Left lobe of liver (tissue), 2 donors: ENCODE measurements around the gene PCNX3. TPM values are rescaled to one million over a fixed set of nuclear protein-coding genes. Genes with fewer than 3 reads are reported as not detected.
A peak's percentile ranks its signal among the peaks of the same experiment; 100 is the strongest.

Source experiments
- ATAC-seq: fragments of 200-7000 bp; cut with Tn5 transposase; one replicate; pipeline ENCODE4 v1.9.1; 2020; ENCODE audit warnings: mild to moderate bottlenecking, moderate library complexity
- DNase-seq: peaks from one replicate; pipeline ENCODE4 v3.0.0-alpha.2; 2020; ENCODE audit warnings: low spot score
- total RNA-seq: library from RNA; stranded (reverse); gene quantifications from one replicate; pipeline ENCODE4 v1.2.1, GENCODE V29; 2021
- donor health status: DM: no; HTN: no; CAD: no; lungs with moderate emphysema.
- donor health status: DM: no; HTN: yes; CAD: no.

Gene PCNX3
- total RNA-seq, 1 donor from 2014 or later = 16.8 TPM

- no peak for DNase-seq
- no peak for ATAC-seq
Measured at GRCh38 chr11:65617990-65618751, 2.6 kb downstream of the PCNX3 start.

- DNase-seq = no peak
- no peak for ATAC-seq
Measured at GRCh38 chr11:65618763-65619162, 3.2 kb downstream of the PCNX3 start.

GRCh38 chr11:65619281-65619928 lies 3.8 kb downstream of the PCNX3 start:
- no peak for DNase-seq
- ATAC-seq = no peak

GRCh38 chr11:65620666-65621065 lies 5.1 kb downstream of the PCNX3 start:
- ATAC-seq (no peak), DNase-seq (no peak)

- ATAC-seq (no peak), DNase-seq (no peak)
Measured at GRCh38 chr11:65621460-65621859, 5.9 kb downstream of the PCNX3 start.

- ATAC-seq (no peak), DNase-seq (no peak)
Measured at GRCh38 chr11:65622011-65622410, 6.4 kb downstream of the PCNX3 start.

GRCh38 chr11:65623177-65623576 lies 7.6 kb downstream of the PCNX3 start:
- DNase-seq = no peak
- no peak for ATAC-seq

- no peak for DNase-seq
- ATAC-seq = no peak
Measured at GRCh38 chr11:65623852-65624616, 8.5 kb downstream of the PCNX3 start.

GRCh38 chr11:65624931-65625627 lies 9.5 kb downstream of the PCNX3 start:
- DNase-seq = no peak
- no peak for ATAC-seq

- ATAC-seq (peak; percentile 86), DNase-seq (no peak)
Measured at GRCh38 chr11:65625628-65626342, 10.2 kb downstream of the PCNX3 start.

- no peak for ATAC-seq
- no peak for DNase-seq
Measured at GRCh38 chr11:65627202-65627601, 11.6 kb downstream of the PCNX3 start.

- DNase-seq (no peak), ATAC-seq (no peak)
Measured at GRCh38 chr11:65629579-65629978, 14.0 kb downstream of the PCNX3 start.

- ATAC-seq (no peak), DNase-seq (no peak)
Measured at GRCh38 chr11:65630215-65630614, 14.6 kb downstream of the PCNX3 start.

- ATAC-seq (peak; percentile 37), DNase-seq (no peak)
Measured at GRCh38 chr11:65633390-65634108, 18.0 kb downstream of the PCNX3 start.

- no peak for ATAC-seq
- no peak for DNase-seq
Measured at GRCh38 chr11:65634109-65634436, 18.5 kb downstream of the PCNX3 start.

- ATAC-seq = no peak
Measured at GRCh38 chr11:65634440-65634839, 18.9 kb downstream of the PCNX3 start.

GRCh38 chr11:65634905-65635731 lies 19.5 kb downstream of the PCNX3 start:
- no peak for ATAC-seq
- no peak for DNase-seq

More at GRCh38 chr11:65634440-65634839, 18.9 kb downstream of the PCNX3 start:
- DNase-seq = no peak

- ATAC-seq = no peak
- DNase-seq = no peak
Measured at GRCh38 chr11:65636108-65637031, 20.8 kb downstream of the PCNX3 start.
